GM21381 (cell line): ENCODE data around the gene TPP2.

Source experiments
- ATAC-seq: cut with Tn5 transposase; IDR thresholded peaks from one replicate; pipeline ENCODE4 v1.9.1; 2021; ENCODE audit warnings: mild to moderate bottlenecking, moderate library complexity; ENCODE audit not compliant: unreplicated experiment

Gene TPP2

GRCh38 chr13:102651892-102652291 lies 55.1 kb downstream of the TPP2 start:
- no peak for ATAC-seq

- no peak for ATAC-seq
Observed at GRCh38 chr13:102654756-102655155, 58.0 kb downstream of the TPP2 start.

- ATAC-seq = no peak
Observed at GRCh38 chr13:102657630-102658029, 60.8 kb downstream of the TPP2 start.

GRCh38 chr13:102658660-102659059 lies 61.9 kb downstream of the TPP2 start:
- ATAC-seq = no peak

- ATAC-seq = no peak
Observed at GRCh38 chr13:102659168-102659713, 62.5 kb downstream of the TPP2 start.

- ATAC-seq = no peak
Observed at GRCh38 chr13:102667023-102667422, 70.2 kb downstream of the TPP2 start.

GRCh38 chr13:102667911-102668310 lies 71.1 kb downstream of the TPP2 start:
- ATAC-seq = no peak

- ATAC-seq = no peak
Observed at GRCh38 chr13:102670130-102670529, 73.3 kb downstream of the TPP2 start.

GRCh38 chr13:102675115-102675514 lies 78.3 kb downstream of the TPP2 start:
- no peak for ATAC-seq

- no peak for ATAC-seq
Observed at GRCh38 chr13:102677122-102677521, 80.3 kb downstream of the TPP2 start.

GRCh38 chr13:102678339-102679107 lies 81.7 kb downstream of the TPP2 start:
- ATAC-seq = no peak

- ATAC-seq = no peak
Observed at GRCh38 chr13:102679449-102680132, 82.8 kb downstream of the TPP2 start.

- no peak for ATAC-seq
Observed at GRCh38 chr13:102680133-102680717, 83.4 kb downstream of the TPP2 start.

- no peak for ATAC-seq
Observed at GRCh38 chr13:102680842-102681740, 84.3 kb downstream of the TPP2 start.

- ATAC-seq = no peak
Observed at GRCh38 chr13:102682211-102682610, 85.4 kb downstream of the TPP2 start.

- no peak for ATAC-seq
Observed at GRCh38 chr13:102682727-102683126, 85.9 kb downstream of the TPP2 start.

- ATAC-seq = no peak
Observed at GRCh38 chr13:102683637-102684036, 86.9 kb downstream of the TPP2 start.

GRCh38 chr13:102686024-102686423 lies 89.2 kb downstream of the TPP2 start:
- no peak for ATAC-seq

GRCh38 chr13:102687520-102687919 lies 90.7 kb downstream of the TPP2 start:
- no peak for ATAC-seq

- ATAC-seq = no peak
Observed at GRCh38 chr13:102688306-102688973, 91.7 kb downstream of the TPP2 start.
